Sigmoid colon (tissue), 4 donors: Measurements from ENCODE around the gene AEN.

Experiments
- CTCF ChIP-seq, 4 experiments: fragments of 450-650 bp in 3 of 4; fragments of 200-600 bp in 1 of 4; IDR thresholded peaks; one replicate each; pipeline ENCODE4 v1.5.1; 2016 to 2019; ENCODE audit warnings: antibody characterized with exemption in 4 of 4, mild to moderate bottlenecking in 3 of 4, moderate library complexity in 2 of 4
- EP300 ChIP-seq, 4 donors: sonication (generic); formaldehyde crosslinking; IDR thresholded peaks; one replicate each; pipeline ENCODE4 v1.6.1; 2017; ENCODE audit warnings: antibody characterized with exemption in 4 of 4
- POLR2A ChIP-seq, 2 donors: fragments of 450-650 bp; IDR thresholded peaks; one replicate each; pipeline ENCODE4 v1.6.1; 2016; ENCODE audit warnings: antibody characterized with exemption in 2 of 2, mild to moderate bottlenecking in 2 of 2, moderate library complexity in 2 of 2
- POLR2AphosphoS5 ChIP-seq, 4 donors: sonication (generic); formaldehyde crosslinking; IDR thresholded peaks; one replicate each; pipeline ENCODE4 v1.6.1; 2017; ENCODE audit warnings: antibody characterized with exemption in 4 of 4

GRCh38 chr15:88580532-88580931 is 40.6 kb upstream of the AEN start:
- TF ChIP-seq POLR2AphosphoS5 (IDR thresholded peaks at IDR 0.05) = no peak
- no peak for TF ChIP-seq CTCF (IDR thresholded peaks at IDR 0.05)
- TF ChIP-seq POLR2A (IDR thresholded peaks at IDR 0.05) = no peak
- no peak for TF ChIP-seq EP300 (IDR thresholded peaks at IDR 0.05)
